ENCODE measurements around the gene MOB4.

The MOB4 gene

DNA sequence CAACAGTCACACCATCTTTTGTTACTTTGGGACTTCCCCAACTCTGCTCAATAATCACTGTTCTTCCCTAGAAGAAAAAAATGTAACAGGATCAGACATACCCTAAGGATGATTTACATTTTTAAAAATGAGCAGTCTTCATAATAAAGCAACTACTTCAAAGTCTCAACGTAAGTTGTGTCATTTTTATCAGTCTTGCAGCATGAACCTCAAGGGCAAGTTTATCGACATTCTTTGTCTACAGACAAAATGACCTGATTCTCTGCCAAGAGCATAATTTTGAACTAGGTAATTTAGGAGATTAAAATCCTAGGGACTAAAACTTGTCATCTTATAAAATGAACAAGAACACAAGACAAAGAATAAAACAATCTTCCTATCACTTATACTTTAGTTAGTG is 18.5 kb upstream of the MOB4 start:
- TF ChIP-seq POU2F2 (IDR thresholded peaks at IDR 0.05; ENCODE audit: low read depth, low read length) (no peak), POLR2AphosphoS5 (IDR thresholded peaks at IDR 0.05; ENCODE audit: low read depth, low read length) (no peak), PAX5 (IDR thresholded peaks at IDR 0.05; ENCODE audit: insufficient read depth, low read length, severe bottlenecking) (no peak), TAF1 (IDR thresholded peaks at IDR 0.05; ENCODE audit: low read depth, low read length) (no peak), SPI1 (IDR thresholded peaks at IDR 0.05; ENCODE audit: low read depth, low read length) (no peak), POLR2A (IDR thresholded peaks at IDR 0.05; ENCODE audit: low read depth, low read length) (no peak)
- FAIRE-seq (no peak), DNase-seq (ENCODE audit: insufficient read length, low spot score) (no peak)

GRCh38 chr2:197498235-197498936 is 17.5 kb upstream of the MOB4 start:
- peak; percentile 31 for FAIRE-seq
- TF ChIP-seq POU2F2 (IDR thresholded peaks at IDR 0.05; ENCODE audit: low read depth, low read length) (no peak), TAF1 (IDR thresholded peaks at IDR 0.05; ENCODE audit: low read depth, low read length) (no peak), PAX5 (IDR thresholded peaks at IDR 0.05; ENCODE audit: insufficient read depth, low read length, severe bottlenecking) (no peak), POLR2A (IDR thresholded peaks at IDR 0.05; ENCODE audit: low read depth, low read length) (no peak), SPI1 (IDR thresholded peaks at IDR 0.05; ENCODE audit: low read depth, low read length) (no peak), POLR2AphosphoS5 (IDR thresholded peaks at IDR 0.05; ENCODE audit: low read depth, low read length) (no peak)
- no peak for DNase-seq (ENCODE audit: insufficient read length, low spot score)

- TF ChIP-seq SPI1 (IDR thresholded peaks at IDR 0.05; ENCODE audit: low read depth, low read length): no peak
- DNase-seq (ENCODE audit: insufficient read length, low spot score): peak; percentile 27
- peak; percentile 81 for FAIRE-seq
These were observed 16.8 kb upstream of the MOB4 start for GRCh38 chr2:197498937-197499593.

DNA sequence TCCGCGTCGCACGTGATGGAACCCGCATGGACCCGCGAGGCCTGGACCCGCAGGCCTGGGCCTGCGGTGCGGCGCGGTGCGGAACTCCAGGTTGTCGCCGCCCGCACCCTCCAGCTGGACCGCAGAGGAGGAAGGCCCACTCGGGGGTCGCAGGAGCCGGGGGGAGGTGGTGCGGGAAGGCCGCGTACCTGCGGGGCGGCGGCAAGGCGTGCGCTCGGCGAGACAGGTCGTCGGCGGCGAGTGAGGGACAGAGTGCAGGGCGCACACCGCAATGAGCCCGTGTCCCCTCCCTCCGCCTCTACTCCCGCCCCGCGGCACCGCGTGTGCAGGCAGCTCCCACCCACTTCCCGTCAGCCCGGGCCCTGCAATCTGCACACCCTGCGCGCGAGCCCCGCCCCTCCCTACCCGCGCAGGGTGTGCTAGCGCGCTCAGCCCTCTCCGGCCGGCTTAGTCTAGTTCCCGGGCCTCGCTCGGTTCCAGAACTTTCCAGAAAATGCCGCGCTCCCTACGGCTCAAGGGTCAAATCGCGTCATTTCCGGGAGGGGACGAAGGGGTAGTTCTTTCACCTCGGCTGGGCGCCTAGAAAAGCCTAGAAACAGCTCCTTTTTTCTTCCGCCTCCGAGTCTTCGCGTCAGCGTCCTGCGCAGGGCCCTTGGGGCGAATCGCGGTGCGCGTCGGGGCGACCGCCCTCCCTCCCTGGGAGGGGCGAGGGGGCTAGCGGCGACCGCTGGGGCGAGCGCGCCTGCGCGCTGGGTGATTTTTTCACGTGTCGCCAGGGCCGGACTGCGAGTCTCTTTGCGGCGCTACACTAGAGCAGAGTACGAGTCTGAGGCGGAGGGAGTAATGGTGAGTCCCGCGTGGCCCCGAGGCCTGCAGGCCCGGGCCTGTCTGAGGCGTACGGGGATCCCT is 16.0 kb upstream of the MOB4 start, which contains the start of the genes HSPD1 and HSPE1:
TSS of gene HSPD1 (minus strand) at position 247 of the 909 bp plus-strand sequence. CDS start 992 bp downstream, outside the sequence.
TSS of gene HSPE1 (plus strand) at position 786 of the 909 bp plus-strand sequence. CDS start at position 844, 58 bp downstream.
- peak; percentile 98 for FAIRE-seq
- peak; percentile 84 for DNase-seq (ENCODE audit: insufficient read length, low spot score)
- TF ChIP-seq TAF1 (IDR thresholded peaks at IDR 0.05; ENCODE audit: low read depth, low read length) (peak; percentile 95), POLR2A (IDR thresholded peaks at IDR 0.05; ENCODE audit: low read depth, low read length) (peak; percentile 96), POLR2AphosphoS5 (IDR thresholded peaks at IDR 0.05; ENCODE audit: low read depth, low read length) (peak; percentile 96), SPI1 (IDR thresholded peaks at IDR 0.05; ENCODE audit: low read depth, low read length) (peak; percentile 70), POU2F2 (IDR thresholded peaks at IDR 0.05; ENCODE audit: low read depth, low read length) (peak; percentile 60), PAX5 (IDR thresholded peaks at IDR 0.05; ENCODE audit: insufficient read depth, low read length, severe bottlenecking) (peak; percentile 52)

DNA sequence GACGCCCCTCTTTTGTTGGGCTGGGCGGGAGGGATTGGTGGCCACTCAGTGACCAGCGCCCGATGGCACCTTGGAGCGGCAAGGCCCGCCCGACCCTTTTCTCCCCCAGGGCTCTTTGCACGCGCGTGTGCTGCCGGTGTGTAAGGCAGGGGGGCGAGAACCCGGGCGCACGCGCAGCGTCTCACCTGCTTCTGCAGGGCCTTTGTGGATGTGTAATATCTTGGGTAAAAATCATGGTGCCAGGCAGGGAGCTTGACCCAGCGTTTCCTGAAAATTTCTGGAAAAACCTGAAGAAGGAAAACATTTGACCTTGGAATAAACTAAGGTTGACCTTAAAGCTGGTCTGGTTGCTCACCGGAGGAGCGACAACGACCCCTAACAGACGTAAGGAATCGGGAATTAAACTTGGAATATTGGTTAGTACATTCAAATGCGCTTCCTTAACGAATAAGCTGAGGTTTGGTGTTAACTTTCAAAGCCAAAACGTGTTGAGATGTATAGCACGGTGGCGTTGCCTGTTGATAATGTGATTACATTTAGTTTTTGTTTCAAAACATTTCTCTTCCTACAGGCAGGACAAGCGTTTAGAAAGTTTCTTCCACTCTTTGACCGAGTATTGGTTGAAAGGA is 15.2 kb upstream of the MOB4 start:
- no peak for TF ChIP-seq POU2F2 (IDR thresholded peaks at IDR 0.05; ENCODE audit: low read depth, low read length)
- TF ChIP-seq POLR2AphosphoS5 (IDR thresholded peaks at IDR 0.05; ENCODE audit: low read depth, low read length): no peak
- no peak for TF ChIP-seq TAF1 (IDR thresholded peaks at IDR 0.05; ENCODE audit: low read depth, low read length)
- TF ChIP-seq POLR2A (IDR thresholded peaks at IDR 0.05; ENCODE audit: low read depth, low read length): no peak
- FAIRE-seq (peak; percentile 43), DNase-seq (ENCODE audit: insufficient read length, low spot score) (no peak)

DNA sequence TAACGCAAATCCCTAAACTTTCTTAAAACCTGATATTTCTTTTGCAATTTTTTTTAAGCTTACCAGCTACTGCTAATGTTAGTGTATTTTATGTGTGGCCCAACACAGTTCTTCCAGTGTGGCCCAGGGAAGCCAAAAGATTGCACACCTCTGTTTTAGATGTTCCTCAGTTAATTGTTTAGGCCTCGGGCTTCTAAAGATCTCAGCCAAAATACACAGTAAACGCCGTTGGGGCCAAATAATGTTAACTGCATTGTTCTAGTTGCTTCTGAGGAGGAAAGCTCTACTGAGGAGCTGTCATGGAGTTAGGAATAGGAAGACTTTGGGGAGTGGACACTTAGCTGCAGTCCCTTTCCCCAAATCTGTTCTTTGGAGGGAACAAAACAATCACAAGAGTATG is 13.7 kb upstream of the MOB4 start:
- no peak for FAIRE-seq
- no peak for DNase-seq (ENCODE audit: insufficient read length, low spot score)
- no peak for TF ChIP-seq POLR2AphosphoS5 (IDR thresholded peaks at IDR 0.05; ENCODE audit: low read depth, low read length)
- TF ChIP-seq TAF1 (IDR thresholded peaks at IDR 0.05; ENCODE audit: low read depth, low read length): no peak
- no peak for TF ChIP-seq POU2F2 (IDR thresholded peaks at IDR 0.05; ENCODE audit: low read depth, low read length)
- no peak for TF ChIP-seq SPI1 (IDR thresholded peaks at IDR 0.05; ENCODE audit: low read depth, low read length)
- TF ChIP-seq PAX5 (IDR thresholded peaks at IDR 0.05; ENCODE audit: insufficient read depth, low read length, severe bottlenecking): no peak

DNA sequence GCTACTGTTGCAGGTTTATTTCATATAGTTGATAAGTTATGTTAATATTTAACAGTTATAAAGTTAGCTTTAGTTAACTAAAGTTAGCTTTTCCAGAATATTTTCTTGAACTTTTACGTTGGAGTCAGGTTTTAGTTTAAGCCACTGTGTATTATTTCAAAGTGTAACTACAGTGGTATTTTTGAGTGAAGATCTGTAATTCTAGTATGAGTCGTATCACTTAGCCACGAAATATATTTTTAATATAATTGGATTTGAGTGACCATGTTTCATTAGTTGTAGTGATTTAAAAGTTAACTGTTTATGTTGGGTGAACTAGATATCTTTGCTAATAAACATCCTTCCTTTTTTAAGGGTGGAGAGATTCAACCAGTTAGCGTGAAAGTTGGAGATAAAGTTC is 13.2 kb upstream of the MOB4 start:
- FAIRE-seq (no peak), DNase-seq (ENCODE audit: insufficient read length, low spot score) (no peak)
- TF ChIP-seq POLR2AphosphoS5 (IDR thresholded peaks at IDR 0.05; ENCODE audit: low read depth, low read length) (no peak), POLR2A (IDR thresholded peaks at IDR 0.05; ENCODE audit: low read depth, low read length) (no peak), TAF1 (IDR thresholded peaks at IDR 0.05; ENCODE audit: low read depth, low read length) (no peak), PAX5 (IDR thresholded peaks at IDR 0.05; ENCODE audit: insufficient read depth, low read length, severe bottlenecking) (no peak), POU2F2 (IDR thresholded peaks at IDR 0.05; ENCODE audit: low read depth, low read length) (no peak), SPI1 (IDR thresholded peaks at IDR 0.05; ENCODE audit: low read depth, low read length) (no peak)

DNA sequence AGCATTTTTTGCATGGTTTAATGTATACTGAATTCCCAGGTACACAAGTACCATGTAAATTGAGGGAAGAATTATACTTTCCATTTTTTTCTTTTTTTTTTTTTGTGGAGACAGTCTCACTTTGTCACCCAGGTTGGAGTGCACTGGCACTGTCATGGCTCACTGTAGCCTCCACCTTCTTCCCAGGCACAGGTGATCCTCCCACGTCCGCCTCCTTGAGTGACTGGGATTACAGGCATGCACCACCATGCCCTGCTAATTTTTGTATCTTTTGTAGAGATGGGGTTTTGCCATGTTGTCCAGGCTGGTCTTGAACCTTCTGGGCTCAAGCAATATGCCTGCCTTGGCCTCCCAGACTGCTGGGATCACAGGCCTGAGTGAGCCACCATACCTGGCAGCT is 11.9 kb upstream of the MOB4 start:
- no peak for FAIRE-seq

GRCh38 chr2:197504512-197504911 is 11.4 kb upstream of the MOB4 start:
- FAIRE-seq (no peak), DNase-seq (ENCODE audit: insufficient read length, low spot score) (no peak)
- TF ChIP-seq TAF1 (IDR thresholded peaks at IDR 0.05; ENCODE audit: low read depth, low read length): no peak
- TF ChIP-seq POLR2A (IDR thresholded peaks at IDR 0.05; ENCODE audit: low read depth, low read length): 0 out of 2 replicates have a peak, but pooled peaks have one; percentile 39
- peak; percentile 58; the same call in 1 of the 2 replicates for TF ChIP-seq POLR2AphosphoS5 (IDR thresholded peaks at IDR 0.05; ENCODE audit: low read depth, low read length)
- TF ChIP-seq PAX5 (IDR thresholded peaks at IDR 0.05; ENCODE audit: insufficient read depth, low read length, severe bottlenecking): no peak
- no peak for TF ChIP-seq SPI1 (IDR thresholded peaks at IDR 0.05; ENCODE audit: low read depth, low read length)
- no peak for TF ChIP-seq POU2F2 (IDR thresholded peaks at IDR 0.05; ENCODE audit: low read depth, low read length)

More for the DNA sequence above, 11.9 kb upstream of the MOB4 start:
- TF ChIP-seq SPI1 (IDR thresholded peaks at IDR 0.05; ENCODE audit: low read depth, low read length): no peak
- no peak for TF ChIP-seq TAF1 (IDR thresholded peaks at IDR 0.05; ENCODE audit: low read depth, low read length)
- no peak for TF ChIP-seq PAX5 (IDR thresholded peaks at IDR 0.05; ENCODE audit: insufficient read depth, low read length, severe bottlenecking)
- no peak for DNase-seq (ENCODE audit: insufficient read length, low spot score)
